Measurements from ENCODE around the gene IL18BP.

Gene IL18BP

GRCh38 chr11:71991494-71991893 is 7.2 kb upstream of the IL18BP start:
- no peaks in the 10 kb centered on the region for H3K9me3 Mint-ChIP-seq
- H3K4me3 Mint-ChIP-seq, result no peak overlapping the region
- H3K4me1 Mint-ChIP-seq, result peaks cover 26% of the 10 kb centered on the region
- H3K27me3 Mint-ChIP-seq (ENCODE audit: low read depth), result no peaks in the 10 kb centered on the region
- TF ChIP-seq, protein P1, sequence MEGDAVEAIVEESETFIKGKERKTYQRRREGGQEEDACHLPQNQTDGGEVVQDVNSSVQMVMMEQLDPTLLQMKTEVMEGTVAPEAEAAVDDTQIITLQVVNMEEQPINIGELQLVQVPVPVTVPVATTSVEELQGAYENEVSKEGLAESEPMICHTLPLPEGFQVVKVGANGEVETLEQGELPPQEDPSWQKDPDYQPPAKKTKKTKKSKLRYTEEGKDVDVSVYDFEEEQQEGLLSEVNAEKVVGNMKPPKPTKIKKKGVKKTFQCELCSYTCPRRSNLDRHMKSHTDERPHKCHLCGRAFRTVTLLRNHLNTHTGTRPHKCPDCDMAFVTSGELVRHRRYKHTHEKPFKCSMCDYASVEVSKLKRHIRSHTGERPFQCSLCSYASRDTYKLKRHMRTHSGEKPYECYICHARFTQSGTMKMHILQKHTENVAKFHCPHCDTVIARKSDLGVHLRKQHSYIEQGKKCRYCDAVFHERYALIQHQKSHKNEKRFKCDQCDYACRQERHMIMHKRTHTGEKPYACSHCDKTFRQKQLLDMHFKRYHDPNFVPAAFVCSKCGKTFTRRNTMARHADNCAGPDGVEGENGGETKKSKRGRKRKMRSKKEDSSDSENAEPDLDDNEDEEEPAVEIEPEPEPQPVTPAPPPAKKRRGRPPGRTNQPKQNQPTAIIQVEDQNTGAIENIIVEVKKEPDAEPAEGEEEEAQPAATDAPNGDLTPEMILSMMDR (IDR thresholded peaks at IDR 0.05; ENCODE audit: unreplicated experiment in 3 of 3), result no peak
- peaks cover 36% of the 10 kb centered on the region for H3K36me3 Mint-ChIP-seq (ENCODE audit: low read depth)
- no peak overlapping the region for H3K27ac Mint-ChIP-seq

DNA sequence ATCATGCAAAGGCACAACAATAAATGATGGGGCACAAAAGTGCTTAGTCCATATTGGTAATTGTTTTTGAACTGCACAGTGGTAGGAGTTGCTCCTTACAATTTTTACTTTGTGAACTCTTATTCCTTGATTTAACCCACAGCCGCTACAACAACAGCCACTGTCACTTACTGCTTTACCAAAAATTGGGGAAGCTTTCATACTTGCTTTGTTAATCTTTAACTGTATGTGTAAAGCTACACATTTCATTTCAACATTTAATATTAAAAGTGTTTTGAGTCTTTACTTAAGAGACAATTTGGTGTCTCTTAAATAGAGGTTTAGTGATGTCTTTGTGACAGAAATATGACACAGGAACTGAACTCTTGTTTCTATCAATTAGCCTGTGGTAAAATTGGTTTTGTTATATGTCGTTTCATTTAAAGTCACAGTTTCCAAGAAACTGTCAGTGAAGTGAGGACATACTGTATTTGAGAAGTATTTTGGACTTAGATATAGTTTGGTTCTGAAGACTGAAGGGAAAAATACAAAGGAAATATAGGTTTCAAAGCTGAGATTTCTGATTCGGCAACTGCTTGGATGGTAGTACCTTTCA is 6.5 kb upstream of the IL18BP start:
- TF ChIP-seq, protein P1 (IDR thresholded peaks at IDR 0.05; ENCODE audit: unreplicated experiment in 3 of 3), result no peak
- H3K27me3 Mint-ChIP-seq (ENCODE audit: low read depth), result no peaks in the 10 kb centered on the region
- peaks cover 27% of the 10 kb centered on the region for H3K4me1 Mint-ChIP-seq
- peaks cover 32% of the 10 kb centered on the region for H3K36me3 Mint-ChIP-seq (ENCODE audit: low read depth)
- H3K9me3 Mint-ChIP-seq, result no peaks in the 10 kb centered on the region
- H3K4me3 Mint-ChIP-seq, result no peak overlapping the region
- no peak overlapping the region for H3K27ac Mint-ChIP-seq

- Mint-ChIP-seq H3K27ac (no peak overlapping the region), H3K4me3 (no peak overlapping the region), H3K27me3 (ENCODE audit: low read depth) (no peaks in the 10 kb centered on the region), H3K4me1 (peaks cover 27% of the 10 kb centered on the region), H3K9me3 (no peaks in the 10 kb centered on the region), H3K36me3 (ENCODE audit: low read depth) (peaks cover 32% of the 10 kb centered on the region)
- TF ChIP-seq, protein P1 (IDR thresholded peaks at IDR 0.05; ENCODE audit: unreplicated experiment in 3 of 3), result no peak
These were observed 3.9 kb upstream of the IL18BP start for GRCh38 chr11:71994786-71995185.

GRCh38 chr11:71995726-71996291 is 2.9 kb upstream of the IL18BP start:
- no peak overlapping the region for H3K4me3 Mint-ChIP-seq
- TF ChIP-seq, protein P1 (IDR thresholded peaks at IDR 0.05; ENCODE audit: unreplicated experiment in 3 of 3), result no peak
- H3K27ac Mint-ChIP-seq, result no peak overlapping the region
- peaks cover 28% of the 10 kb centered on the region for H3K4me1 Mint-ChIP-seq
- peaks cover 24% of the 10 kb centered on the region for H3K36me3 Mint-ChIP-seq (ENCODE audit: low read depth)
- no peaks in the 10 kb centered on the region for H3K27me3 Mint-ChIP-seq (ENCODE audit: low read depth)
- no peaks in the 10 kb centered on the region for H3K9me3 Mint-ChIP-seq

- peaks cover 28% of the 10 kb centered on the region for H3K4me1 Mint-ChIP-seq
- peaks cover 19% of the 10 kb centered on the region for H3K36me3 Mint-ChIP-seq (ENCODE audit: low read depth)
- H3K27ac Mint-ChIP-seq, result peak overlapping the region in 1 of 3 experiments; percentile 42
- no peak overlapping the region for H3K4me3 Mint-ChIP-seq
- no peaks in the 10 kb centered on the region for H3K27me3 Mint-ChIP-seq (ENCODE audit: low read depth)
- H3K9me3 Mint-ChIP-seq, result no peaks in the 10 kb centered on the region
- TF ChIP-seq, protein P1 (IDR thresholded peaks at IDR 0.05; ENCODE audit: unreplicated experiment in 3 of 3), result no peak
These were observed 2.2 kb upstream of the IL18BP start for GRCh38 chr11:71996517-71996916.

DNA sequence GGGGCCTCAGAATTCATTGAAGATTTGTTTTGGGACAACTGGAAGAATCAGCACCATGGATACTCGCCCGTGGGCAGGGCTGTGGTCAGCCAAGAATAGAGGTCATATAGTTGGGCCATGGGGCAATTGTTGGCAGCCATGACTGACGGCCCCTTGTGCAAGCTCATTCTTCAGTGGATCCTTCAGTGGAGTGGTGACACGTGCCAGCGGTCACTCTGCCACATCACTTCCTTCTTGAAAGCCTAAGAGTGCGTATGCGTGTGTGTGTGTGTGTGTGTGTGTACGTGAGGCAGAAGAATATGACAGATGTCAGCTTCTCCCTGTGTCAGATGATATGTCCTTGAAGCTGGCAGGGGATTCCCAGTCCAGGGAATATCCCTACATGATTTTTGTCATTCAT is 1.8 kb upstream of the IL18BP start:
- TF ChIP-seq, protein P1 (IDR thresholded peaks at IDR 0.05; ENCODE audit: unreplicated experiment in 3 of 3), result no peak
- peaks cover 31% of the 10 kb centered on the region for H3K4me1 Mint-ChIP-seq
- H3K27me3 Mint-ChIP-seq (ENCODE audit: low read depth), result no peaks in the 10 kb centered on the region
- no peak overlapping the region for H3K4me3 Mint-ChIP-seq
- H3K27ac Mint-ChIP-seq, result peak overlapping the region in 1 of 3 experiments; percentile 42
- H3K36me3 Mint-ChIP-seq (ENCODE audit: low read depth), result peaks cover 20% of the 10 kb centered on the region
- H3K9me3 Mint-ChIP-seq, result no peaks in the 10 kb centered on the region

All from nephron (organoid).